ENCODE data around the gene UCK1. TPM values are rescaled to one million over a fixed set of nuclear protein-coding genes. Genes with fewer than 3 reads are reported as not detected.

UCK1 gene
- polyA plus RNA-seq, 1 donor (not counting 4 experiments of a cell fraction or from before 2014, with no cell fraction given) = 15.4 TPM

DNA sequence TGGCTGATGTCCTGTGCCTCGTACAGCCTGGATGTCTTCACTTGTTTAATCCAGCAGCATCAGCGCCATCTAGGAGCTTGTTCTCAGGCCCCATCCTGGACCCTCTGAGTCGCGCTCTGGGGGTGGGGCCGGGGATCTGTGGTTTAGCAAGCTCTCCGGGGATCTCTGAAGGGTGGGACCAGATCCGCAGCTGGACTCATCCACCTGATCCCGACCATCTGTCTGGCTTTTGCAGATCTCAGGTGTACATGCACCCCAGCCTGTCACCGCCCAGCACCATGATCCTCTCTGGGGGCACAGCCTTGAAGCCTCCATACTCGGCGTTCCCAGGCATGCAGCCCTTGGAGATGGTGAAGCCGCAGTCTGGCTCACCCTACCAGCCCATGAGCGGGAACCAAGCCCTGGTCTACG lies 43.4 kb downstream of the UCK1 start:
- DNase-seq (ENCODE audit: low read depth, low spot score) = no peak
- no peak for FAIRE-seq

DNA sequence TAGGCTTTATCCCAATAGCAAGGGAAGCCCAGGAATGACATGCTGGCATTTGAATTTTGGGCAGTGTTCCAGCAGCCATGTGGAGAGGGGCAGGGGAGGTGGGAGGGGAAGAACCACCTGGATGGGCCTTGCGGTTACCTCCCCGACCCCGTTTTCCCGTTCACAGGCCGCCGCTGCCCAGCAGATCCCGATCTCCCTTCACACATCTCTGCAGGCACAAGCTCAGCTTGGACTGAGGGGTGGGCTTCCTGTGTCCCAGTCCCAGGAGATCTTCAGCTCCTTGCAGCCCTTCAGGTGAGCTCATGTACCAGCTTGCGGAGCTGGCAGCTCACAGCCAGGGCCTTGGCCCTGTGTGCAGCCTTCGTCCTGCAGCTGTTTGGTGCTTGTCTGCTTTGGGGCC lies 44.1 kb downstream of the UCK1 start:
- Histone ChIP-seq H4K20me1 (ENCODE audit: control insufficient read depth, extremely low read depth, insufficient read depth, low read length) (peaks cover 3% of the 10 kb centered on the region), H3K4me2 (ENCODE audit: control insufficient read depth, extremely low read depth, insufficient read depth, low read depth, low read length) (no peak overlapping the region), H3K9me1 (ENCODE audit: control insufficient read depth, extremely low read depth, insufficient read depth, low read length) (no peaks in the 10 kb centered on the region), H3K9me3 (ENCODE audit: control insufficient read depth, low read depth, low read length) (no peaks in the 10 kb centered on the region), H3K4me3 (ENCODE audit: control insufficient read depth in 2 of 3, extremely low read depth in 1 of 3, insufficient read depth in 2 of 3, low read depth in 1 of 3, low read length in 3 of 3) (no peak overlapping the region), H3K9ac (ENCODE audit: control insufficient read depth, extremely low read depth, insufficient read depth, low read length) (no peak overlapping the region), H3K79me2 (ENCODE audit: control insufficient read depth, insufficient read depth, low read length) (peaks cover 2% of the 10 kb centered on the region), H3K4me1 (ENCODE audit: control insufficient read depth, extremely low read depth, insufficient read depth, low read length) (no peaks in the 10 kb centered on the region), H3K27me3 (ENCODE audit: control insufficient read depth, extremely low read depth, insufficient read depth, low read length) (no peaks in the 10 kb centered on the region), H3K36me3 (ENCODE audit: control insufficient read depth in 2 of 2, extremely low read depth in 1 of 2, insufficient read depth in 2 of 2, low read length in 2 of 2) (peaks cover 79 to 84% of the 10 kb centered on the region in 2 experiments), H2AFZ (ENCODE audit: control insufficient read depth, low read length) (no peak overlapping the region), H3K27ac (ENCODE audit: control insufficient read depth, insufficient read depth, low read length) (no peak overlapping the region)
- DNase-seq (ENCODE audit: low read depth, low spot score) (no peak), FAIRE-seq (no peak)
- dilution Hi-C loops (cut with MboI; ENCODE audit: extremely low pct_ligation_motif_present, low sequenced_read_pairs) = no loop called here
- no peak for TF ChIP-seq EZH2 (IDR thresholded peaks at IDR 0.05; ENCODE audit: low read length)
- TF ChIP-seq, protein P1, sequence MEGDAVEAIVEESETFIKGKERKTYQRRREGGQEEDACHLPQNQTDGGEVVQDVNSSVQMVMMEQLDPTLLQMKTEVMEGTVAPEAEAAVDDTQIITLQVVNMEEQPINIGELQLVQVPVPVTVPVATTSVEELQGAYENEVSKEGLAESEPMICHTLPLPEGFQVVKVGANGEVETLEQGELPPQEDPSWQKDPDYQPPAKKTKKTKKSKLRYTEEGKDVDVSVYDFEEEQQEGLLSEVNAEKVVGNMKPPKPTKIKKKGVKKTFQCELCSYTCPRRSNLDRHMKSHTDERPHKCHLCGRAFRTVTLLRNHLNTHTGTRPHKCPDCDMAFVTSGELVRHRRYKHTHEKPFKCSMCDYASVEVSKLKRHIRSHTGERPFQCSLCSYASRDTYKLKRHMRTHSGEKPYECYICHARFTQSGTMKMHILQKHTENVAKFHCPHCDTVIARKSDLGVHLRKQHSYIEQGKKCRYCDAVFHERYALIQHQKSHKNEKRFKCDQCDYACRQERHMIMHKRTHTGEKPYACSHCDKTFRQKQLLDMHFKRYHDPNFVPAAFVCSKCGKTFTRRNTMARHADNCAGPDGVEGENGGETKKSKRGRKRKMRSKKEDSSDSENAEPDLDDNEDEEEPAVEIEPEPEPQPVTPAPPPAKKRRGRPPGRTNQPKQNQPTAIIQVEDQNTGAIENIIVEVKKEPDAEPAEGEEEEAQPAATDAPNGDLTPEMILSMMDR (optimal IDR thresholded peaks at IDR 0.05 in 1 of 3, IDR thresholded peaks at IDR 0.05 in 1 of 3, conservative IDR thresholded peaks at IDR 0.05 in 1 of 3; ENCODE audit: extremely low read depth in 1 of 3, insufficient read depth in 2 of 3, low read length in 3 of 3) = no peak

More for the DNA sequence above, 43.4 kb downstream of the UCK1 start:
- TF ChIP-seq, protein P1 (optimal IDR thresholded peaks at IDR 0.05 in 1 of 3, IDR thresholded peaks at IDR 0.05 in 1 of 3, conservative IDR thresholded peaks at IDR 0.05 in 1 of 3; ENCODE audit: extremely low read depth in 1 of 3, insufficient read depth in 2 of 3, low read length in 3 of 3) = no peak
- no peak for TF ChIP-seq EZH2 (IDR thresholded peaks at IDR 0.05; ENCODE audit: low read length)
- no peaks in the 10 kb centered on the region for H3K4me1 ChIP-seq (ENCODE audit: control insufficient read depth, extremely low read depth, insufficient read depth, low read length)
- H3K27me3 ChIP-seq (ENCODE audit: control insufficient read depth, extremely low read depth, insufficient read depth, low read length) = no peaks in the 10 kb centered on the region
- no peak overlapping the region for H3K9ac ChIP-seq (ENCODE audit: control insufficient read depth, extremely low read depth, insufficient read depth, low read length)
- no peak overlapping the region for H2AFZ ChIP-seq (ENCODE audit: control insufficient read depth, low read length)
- peaks cover 2% of the 10 kb centered on the region for H3K79me2 ChIP-seq (ENCODE audit: control insufficient read depth, insufficient read depth, low read length)
- dilution Hi-C loops (cut with MboI; ENCODE audit: extremely low pct_ligation_motif_present, low sequenced_read_pairs) = no loop called here
- H3K27ac ChIP-seq (ENCODE audit: control insufficient read depth, insufficient read depth, low read length) = no peak overlapping the region
- H3K9me1 ChIP-seq (ENCODE audit: control insufficient read depth, extremely low read depth, insufficient read depth, low read length) = no peaks in the 10 kb centered on the region
- no peak overlapping the region for H3K4me2 ChIP-seq (ENCODE audit: control insufficient read depth, extremely low read depth, insufficient read depth, low read depth, low read length)
- H3K36me3 ChIP-seq (ENCODE audit: control insufficient read depth in 2 of 2, extremely low read depth in 1 of 2, insufficient read depth in 2 of 2, low read length in 2 of 2) = peaks cover 79 to 83% of the 10 kb centered on the region in 2 experiments
- H3K9me3 ChIP-seq (ENCODE audit: control insufficient read depth, low read depth, low read length) = no peaks in the 10 kb centered on the region
- peaks cover 3% of the 10 kb centered on the region for H4K20me1 ChIP-seq (ENCODE audit: control insufficient read depth, extremely low read depth, insufficient read depth, low read length)
- H3K4me3 ChIP-seq (ENCODE audit: control insufficient read depth in 2 of 3, extremely low read depth in 1 of 3, insufficient read depth in 2 of 3, low read depth in 1 of 3, low read length in 3 of 3) = no peak overlapping the region

Data from keratinocyte (primary cell).